GM18520 (cell line): ENCODE measurements around the gene ARHGAP11A.

Experiments
- ATAC-seq: cut with Tn5 transposase; IDR thresholded peaks from one replicate; pipeline ENCODE4 v1.9.1; 2021; ENCODE audit not compliant: unreplicated experiment

ARHGAP11A gene

DNA sequence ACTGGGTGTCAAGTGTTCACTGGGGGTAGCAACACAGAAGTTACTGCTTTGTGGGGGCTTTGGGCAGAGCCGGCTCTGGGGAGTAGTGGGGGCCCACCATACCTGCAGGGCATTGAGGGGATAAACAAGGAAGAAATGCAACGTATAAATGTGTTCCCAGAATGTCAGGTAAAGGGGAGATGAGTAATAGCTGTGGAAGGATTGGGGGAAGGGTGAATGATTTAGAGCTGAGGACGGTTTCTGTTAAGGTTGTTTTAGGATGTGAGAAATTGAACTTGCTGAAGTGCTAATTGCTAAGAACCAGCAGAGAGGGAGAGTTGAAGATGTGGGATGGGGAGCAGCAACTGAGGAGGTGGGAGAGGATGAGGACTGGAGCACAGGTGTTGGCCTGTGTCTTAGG is 36.9 kb downstream of the ARHGAP11A start:
- no peak for ATAC-seq

DNA sequence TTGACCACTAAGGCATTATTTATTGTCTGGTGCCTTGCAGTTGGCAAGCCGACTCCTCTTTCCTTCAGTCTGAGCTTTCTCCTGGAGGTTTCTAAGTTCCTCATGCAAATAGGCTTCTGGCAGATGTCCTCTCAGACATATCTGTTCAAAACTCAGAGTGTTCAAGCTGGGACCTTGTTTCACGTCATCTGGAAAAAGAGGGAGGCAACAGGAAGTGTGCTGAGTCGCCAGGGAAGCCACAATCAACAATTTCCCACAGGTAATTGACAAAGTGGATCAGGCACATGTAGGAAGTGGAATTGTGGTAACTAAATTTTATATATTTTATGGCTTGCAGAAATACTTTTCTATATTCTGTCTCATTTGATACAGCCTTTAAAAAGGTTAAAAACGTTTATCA is 40.8 kb downstream of the ARHGAP11A start:
- ATAC-seq = no peak

DNA sequence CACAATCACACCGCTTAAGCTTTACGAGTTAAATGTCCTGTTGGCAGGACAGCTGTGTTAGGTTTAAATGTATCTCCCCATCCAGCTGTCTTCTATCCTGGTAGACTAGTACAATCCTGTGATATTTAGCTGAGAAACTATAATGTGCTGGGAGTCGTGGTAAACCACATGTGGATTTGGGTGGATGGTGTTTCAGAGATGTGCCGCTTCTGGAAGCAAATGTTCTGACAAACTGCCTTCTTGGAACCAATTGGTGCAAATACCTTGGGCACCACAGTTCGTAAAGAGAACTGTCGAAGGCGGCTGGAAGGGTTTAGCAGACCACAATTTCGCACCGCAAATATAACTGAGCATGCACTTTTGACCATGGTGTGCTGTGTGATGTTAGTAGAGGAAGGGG is 41.2 kb downstream of the ARHGAP11A start:
- ATAC-seq = no peak

DNA sequence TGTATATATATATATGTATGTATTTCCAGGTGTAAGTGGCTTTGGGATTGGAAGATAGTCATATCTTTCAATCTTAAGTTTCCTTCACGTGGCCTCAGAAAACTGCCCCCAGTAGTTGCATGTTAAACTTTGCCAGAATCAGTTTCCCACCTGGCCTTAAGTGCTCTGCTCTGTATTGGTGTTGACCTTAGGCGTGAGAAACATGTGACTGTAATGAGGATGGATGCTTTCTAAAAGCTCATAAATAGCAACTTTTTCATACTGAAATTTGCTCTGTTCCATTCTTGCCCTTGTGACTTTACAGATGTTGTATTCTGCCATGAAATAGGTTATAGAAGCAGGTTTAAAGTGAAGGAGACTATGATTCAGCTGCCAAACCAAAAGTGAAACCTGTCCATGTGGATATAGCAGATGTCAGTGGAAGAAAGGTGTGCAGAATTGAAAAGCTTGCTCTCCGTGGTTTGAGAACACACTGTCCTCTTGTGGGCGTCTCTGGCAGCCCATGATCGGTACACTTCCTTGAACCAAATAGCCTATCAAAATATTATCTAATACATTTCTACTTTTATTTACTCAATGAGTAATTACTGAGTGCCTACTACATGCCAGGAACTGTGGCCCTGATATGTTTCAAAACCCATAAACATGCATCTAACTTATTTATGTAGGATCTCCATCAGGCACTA is 42.0 kb downstream of the ARHGAP11A start:
- no peak for ATAC-seq

DNA sequence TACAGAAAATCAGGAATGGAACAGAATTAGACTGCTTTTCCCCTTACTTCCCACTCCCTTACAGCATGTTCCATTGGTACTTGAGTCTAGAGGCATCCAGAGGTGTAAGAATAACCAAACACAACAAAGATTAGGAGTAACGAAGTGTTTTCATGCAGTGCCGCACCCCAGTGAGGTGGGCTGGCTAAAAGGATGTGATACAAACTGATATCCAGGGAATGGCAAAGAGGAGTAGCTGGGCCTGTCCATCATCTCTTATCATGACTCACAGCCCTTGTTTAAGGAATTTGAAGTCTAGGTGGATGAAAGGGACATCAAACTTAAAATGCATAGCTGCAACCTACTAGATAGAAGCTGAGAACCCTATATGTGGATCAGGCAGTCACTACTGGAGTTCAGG is 42.6 kb downstream of the ARHGAP11A start:
- no peak for ATAC-seq

DNA sequence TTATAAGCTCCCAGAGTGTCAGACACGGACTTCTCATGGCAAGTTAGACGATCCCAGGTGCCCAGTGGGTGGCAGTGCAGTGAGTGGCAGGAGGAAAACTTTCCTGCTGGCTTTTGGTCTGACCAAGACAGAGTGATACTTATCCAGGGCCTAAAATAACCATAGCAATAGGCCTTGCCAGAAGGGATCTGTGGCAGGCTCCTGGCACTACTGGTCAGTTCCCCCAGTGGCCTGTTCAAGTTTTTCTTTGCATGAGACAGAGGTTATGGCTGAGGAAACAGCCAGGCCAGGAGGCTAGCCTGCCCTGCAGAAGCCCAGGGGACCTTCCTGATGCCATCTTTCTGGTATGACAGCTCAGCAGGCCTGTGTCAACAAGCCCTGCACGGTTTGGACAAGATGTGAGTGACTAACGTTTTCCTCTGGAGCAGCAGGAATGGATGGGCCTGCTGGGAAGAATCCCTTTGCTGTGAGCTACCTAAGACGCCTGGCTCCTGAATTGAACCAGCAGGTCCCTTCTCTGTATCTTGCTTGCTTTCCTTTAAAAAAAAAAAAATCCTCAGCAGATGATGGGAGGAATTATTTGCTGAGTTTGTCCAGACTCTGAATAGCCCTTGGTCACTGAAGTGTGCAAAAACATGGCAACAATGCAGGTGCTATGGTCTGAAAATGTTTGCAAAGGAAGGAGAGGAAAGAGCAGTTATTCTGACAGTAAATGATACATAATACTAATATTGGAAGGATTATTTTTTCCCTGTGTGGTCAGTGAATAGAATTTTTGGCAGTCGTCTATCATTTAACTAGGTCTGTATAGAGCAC is 44.2 kb downstream of the ARHGAP11A start:
- no peak for ATAC-seq

DNA sequence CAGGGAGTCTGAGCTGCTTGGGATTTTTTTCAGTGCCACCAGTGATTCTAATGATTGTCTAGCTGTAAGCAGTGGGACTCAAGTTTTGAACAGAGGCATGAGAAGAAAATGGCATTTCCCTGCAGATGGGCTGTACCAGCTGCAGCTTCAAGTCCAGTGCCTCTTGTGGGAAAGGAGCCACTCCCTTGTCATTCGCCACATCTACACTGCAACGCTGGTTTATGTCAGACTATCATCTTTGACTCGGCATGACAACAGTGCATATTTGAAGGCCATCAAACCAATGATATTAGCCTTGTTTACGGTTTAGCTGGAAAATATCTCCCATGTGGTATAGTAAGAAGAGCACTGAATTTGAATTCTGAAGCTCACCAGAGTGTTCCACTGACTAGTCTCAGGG is 48.4 kb downstream of the ARHGAP11A start:
- no peak for ATAC-seq

DNA sequence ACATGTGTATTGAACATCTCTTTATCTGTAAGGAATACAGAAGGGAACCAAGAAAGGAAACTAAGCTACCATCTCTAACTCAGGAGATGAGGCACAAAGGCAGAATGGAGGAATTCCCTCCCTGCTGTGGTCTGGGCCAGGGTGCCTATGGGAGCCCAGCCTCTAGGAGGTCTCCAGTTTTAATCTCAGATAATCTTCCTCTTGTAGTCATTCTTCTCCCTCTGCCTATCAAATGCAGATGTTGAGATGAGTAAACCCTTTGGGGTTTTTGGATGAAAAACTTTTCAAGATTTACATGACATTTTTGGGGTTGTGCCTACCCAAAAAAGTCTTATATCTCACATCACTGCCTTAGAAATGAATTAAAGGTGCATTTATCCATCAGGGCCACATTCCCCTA is 49.5 kb downstream of the ARHGAP11A start:
- ATAC-seq = no peak

DNA sequence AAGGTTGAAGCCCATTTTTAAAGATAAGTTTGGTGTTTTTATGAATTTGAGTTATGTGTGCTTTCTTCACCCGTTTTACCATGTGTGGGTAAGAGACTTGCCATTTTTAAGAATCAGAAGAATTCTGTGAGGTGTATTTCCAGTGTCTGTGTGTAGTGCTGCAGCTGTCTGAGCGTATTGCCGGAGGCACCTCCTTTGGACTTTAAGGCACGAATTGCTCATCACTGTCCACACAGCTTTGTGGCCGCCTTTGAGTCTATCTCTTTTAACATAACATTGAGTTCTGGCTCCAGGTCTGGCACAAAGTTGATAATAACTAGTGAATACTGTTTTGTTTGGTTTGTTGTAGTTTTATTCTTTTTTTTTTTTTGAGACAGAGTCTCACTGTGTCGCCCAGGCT is 52.0 kb downstream of the ARHGAP11A start:
- ATAC-seq = no peak

DNA sequence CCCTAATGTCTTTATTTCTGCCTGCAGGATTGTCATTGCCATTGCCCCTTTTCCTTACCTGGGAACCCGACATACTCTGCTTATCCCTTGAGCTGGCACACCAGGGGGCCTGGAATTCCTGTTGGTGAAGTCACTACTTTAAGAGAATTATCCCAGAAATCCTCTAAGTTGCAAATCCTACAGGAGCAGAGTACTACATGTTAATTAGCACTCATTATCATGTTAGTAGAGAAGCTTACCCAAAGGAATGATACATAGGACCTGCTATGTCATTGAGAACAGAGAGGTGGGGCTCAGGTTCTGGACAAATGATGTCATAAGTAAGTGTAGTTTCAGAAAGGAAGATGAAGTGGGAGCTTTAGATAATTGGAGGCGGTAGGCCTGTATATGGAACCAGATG is 53.6 kb downstream of the ARHGAP11A start:
- ATAC-seq = no peak

DNA sequence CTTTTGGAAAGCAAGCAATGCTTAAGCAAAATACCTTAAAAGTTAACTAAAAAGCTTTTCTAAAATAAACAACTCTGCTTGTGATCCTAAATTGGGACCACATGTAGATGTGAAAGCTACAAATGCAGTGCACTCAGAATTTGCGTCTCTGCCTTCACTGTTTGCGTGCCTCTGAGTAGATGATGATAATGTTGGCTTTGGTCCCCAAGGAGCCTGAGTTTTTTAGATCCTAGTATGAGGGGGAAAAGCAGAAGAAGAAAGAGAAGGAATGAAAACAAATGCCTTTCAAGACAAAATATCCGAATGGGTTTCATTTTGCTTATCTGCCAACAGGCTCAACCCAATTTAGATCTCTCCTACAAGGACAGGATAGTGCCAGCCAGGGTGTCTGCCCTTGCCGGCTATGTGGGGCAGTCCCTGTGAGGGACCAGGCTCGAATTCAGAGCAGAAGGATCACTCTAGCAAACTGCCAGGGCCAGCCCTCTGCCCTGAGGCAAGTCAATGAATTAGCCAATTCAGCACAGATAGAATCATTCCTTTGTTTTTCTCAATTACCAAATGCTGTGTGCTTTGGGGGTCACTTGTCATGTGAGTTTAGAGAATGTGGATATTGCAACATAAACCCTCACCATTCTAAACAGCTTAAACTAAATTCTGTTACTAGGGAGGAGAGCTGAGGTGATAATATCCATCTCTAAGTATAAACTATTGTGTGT is 54.8 kb downstream of the ARHGAP11A start:
- ATAC-seq = no peak

DNA sequence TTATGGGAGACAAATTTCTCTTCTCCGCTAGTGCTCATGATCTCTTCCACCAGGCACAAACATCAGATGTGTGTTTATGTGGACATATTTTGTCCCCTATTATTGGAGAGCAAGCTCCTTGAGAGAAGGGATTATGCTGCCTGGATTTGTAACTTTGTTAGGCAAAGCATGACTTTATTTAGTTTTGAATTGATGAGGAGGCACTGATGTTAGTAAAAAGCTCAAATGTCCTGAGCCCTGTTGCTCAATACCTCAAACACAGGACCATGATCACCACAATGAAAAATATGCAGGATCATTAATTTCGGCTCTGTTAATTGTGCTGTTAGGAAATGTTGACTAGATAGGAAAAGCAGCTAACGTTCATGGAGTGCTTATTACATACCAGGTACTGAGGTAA is 55.3 kb downstream of the ARHGAP11A start:
- ATAC-seq = no peak

DNA sequence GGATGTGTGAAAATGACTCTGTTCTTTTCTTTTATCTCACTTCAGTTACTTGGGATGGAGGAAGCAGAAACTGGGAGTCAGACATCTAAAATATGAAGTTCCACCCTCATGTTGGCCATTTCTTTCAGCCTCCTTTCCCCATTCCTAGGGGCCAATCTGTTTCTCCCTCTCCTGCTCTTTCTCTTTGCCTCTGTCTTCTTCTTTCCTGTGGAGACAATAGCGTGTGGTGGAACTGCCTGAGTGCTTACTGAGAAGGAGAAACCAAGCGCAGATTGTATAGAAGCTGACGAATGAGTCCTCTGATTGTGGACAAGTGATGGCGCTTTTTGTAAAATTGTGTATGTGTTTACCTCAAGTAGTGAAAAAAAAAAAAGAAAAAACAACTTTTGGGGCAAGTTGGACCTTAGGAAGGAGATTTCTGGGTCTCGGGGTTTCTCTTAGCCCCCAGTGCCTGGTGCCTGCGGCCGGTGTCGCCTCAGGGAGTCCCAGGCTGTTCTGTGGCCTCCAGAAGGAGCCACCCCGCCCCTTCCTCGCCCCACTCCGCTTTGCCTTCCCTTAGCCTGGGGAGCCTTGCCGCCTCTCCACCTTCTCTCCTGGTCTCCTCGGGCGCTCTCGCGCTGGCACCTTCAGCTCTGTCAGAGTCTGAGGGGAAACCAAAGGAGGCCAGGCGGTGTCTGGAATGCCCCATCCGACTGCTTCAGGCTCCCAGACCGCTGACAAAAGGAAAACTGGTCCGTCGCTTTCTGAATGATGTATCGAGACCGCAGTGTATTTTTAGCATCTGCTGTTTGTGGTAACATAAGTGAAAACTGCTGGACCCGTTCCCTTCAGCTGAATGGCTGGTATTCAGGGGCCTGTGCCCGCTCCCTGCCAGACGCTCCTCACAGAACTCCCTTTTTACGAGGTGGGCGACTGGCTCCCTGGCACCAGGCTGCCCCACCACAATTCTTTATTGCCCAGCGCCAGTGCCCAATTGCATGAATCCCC is 56.3 kb downstream of the ARHGAP11A start:
- no peak for ATAC-seq

DNA sequence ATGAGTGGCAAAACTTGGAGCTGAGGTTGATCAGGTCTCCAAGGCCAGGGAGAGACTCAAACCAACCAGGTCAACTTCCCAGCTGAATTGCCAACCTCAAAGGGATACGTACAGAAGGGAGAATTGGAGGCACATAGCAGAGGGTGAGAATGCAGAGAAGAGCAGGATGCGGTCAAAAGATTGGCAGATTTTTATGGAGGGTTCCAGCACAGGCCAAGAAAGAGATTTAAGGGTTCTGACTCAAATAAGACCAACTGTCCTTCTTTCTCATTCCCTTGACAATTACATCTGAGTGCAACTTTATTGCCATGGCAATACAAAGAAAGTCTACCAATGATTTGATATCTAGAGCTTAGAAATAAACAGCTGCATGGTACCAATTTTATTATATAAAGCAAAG is 59.4 kb downstream of the ARHGAP11A start:
- no peak for ATAC-seq

DNA sequence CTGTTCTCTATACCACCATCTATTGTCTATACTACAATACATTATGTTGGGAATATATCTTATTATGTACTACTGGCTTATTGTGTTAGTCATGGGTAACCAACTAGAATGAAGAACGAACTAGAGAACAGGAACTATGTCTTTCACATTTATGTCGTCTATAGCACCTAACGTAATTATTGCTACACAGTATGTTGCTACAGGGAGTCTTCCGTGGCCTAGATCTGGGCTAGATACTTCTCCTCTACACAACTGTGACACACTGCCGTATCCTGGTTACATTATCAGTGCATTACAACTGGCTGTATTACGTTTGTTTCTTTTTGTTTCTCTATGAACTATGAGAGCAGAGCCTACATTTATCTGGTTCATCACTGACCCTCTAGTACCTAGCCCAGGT is 60.2 kb downstream of the ARHGAP11A start:
- no peak for ATAC-seq

DNA sequence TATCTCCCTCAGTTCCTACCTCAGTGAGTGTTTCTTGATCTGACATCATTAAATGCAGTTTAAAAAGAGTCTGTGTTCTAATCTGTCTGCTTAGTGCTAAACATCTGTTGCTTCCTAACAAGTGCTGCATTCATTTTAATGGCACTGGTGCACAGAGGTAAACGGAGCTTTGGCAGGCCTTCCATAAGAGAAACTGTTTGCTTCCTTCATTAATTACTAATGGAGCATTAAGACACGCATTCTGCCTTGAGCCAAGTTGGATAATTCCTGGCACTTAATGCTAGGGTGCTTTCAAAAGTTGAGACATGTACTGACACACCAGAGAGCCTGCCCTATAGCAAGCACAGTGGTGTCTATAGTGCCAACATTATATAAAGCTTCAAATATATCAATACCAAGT is 60.9 kb downstream of the ARHGAP11A start:
- no peak for ATAC-seq

DNA sequence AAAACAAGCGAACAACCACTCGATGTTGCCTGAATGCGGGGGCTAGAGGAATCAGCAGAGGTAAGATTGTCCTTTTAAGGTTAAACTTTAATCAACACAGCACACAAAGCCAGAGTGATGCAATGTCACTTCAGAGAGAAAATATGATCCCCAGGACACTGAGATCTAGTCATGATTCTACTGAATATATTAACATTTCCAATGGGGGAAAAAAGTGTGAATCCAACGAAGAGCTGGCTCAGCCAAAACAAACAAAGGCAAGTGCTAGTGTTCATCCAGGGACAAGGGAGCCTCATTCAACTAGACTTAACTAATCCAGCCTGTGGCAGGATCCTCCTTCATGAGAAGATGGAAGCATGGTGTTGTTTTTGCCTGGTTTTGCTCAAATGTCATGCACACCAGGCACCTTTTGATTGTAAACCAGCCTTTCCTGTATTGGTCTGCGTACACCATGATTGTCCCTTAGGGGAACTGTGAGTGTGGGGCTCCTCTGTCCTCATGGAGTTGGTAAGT is 62.0 kb downstream of the ARHGAP11A start:
- ATAC-seq = no peak

DNA sequence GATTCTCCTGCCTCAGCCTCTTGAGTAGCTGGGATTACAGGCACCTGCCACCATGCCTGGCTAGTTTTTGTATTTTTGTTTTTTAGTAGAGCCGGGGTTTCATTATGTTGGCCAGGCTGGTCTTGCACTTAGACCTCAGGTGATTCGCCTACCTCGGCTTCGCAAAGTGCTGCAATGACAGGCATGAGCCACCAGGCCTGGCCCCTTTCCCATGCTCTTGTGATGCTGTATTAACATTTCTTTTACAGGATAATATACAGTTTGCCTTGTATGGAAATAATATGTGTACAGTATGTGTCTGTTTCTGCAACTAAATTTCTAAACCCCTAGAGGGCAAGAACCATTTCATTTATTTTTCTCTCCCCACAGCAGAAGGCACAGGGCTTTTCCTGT is 64.0 kb downstream of the ARHGAP11A start:
- ATAC-seq = no peak

DNA sequence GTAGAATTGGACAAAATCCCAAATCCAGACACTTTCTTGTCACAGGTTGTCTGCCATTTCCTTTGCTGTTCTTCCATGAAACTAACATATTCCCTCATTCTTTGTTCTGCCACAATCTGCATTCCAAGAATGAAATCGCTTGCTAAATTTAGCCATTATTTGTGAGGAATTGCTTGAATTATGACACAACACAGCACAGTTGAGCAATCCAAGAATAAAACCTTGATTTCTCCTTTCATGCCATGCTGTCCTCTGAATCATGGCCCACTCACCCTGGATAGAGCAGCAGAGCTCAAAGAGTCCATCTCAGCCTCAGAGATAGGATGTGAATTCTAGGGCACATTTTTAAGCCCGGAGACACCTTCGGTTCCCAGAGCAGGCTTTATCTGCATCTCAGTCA is 67.3 kb downstream of the ARHGAP11A start:
- no peak for ATAC-seq

DNA sequence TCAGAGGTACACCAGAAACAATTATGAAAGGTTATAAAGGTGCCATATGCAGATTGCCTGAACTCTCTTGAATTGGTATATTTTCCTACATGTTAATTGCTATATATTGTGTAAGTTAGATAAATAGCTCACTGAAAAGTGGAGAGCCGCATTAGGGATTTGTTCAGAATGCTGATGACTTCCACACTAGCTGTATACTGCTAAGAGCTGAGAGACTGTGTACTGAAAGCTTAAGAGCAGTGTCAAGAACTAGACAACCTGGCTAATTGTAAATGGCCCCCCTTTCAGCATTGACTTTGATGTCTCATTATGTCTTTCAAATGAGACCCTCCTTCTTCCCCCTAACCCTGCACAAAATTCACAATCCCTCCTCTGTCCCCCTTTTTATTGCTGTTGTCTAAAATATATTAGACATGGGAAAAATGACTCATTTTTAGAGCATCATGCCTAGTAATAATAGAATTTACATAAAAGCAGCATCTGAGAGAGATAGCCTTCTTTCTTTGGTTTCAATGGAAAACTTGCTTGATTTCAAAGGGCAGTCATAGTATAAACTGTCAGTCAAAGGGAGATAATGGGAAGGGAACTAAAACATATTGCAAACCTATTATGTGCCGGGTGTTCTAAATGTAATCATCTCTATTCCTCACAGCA is 67.8 kb downstream of the ARHGAP11A start:
- no peak for ATAC-seq
